Measurements from ENCODE around the gene ABCC11.

ABCC11 gene

GRCh38 chr16:48124266-48124665 lies 123.1 kb downstream of the ABCC11 start:
- Mint-ChIP-seq H3K36me3 (ENCODE audit: low read depth) (no peaks in the 10 kb centered on the region), H3K27ac (no peak overlapping the region), H3K9me3 (no peaks in the 10 kb centered on the region), H3K27me3 (peaks cover 23% of the 10 kb centered on the region), H3K4me3 (no peak overlapping the region), H3K4me1 (ENCODE audit: low read depth) (peaks cover 15% of the 10 kb centered on the region)

GRCh38 chr16:48123104-48123788 lies 124.1 kb downstream of the ABCC11 start:
- H3K36me3 Mint-ChIP-seq (ENCODE audit: low read depth): no peaks in the 10 kb centered on the region
- H3K27ac Mint-ChIP-seq: no peak overlapping the region
- H3K27me3 Mint-ChIP-seq: peaks cover 25% of the 10 kb centered on the region
- H3K9me3 Mint-ChIP-seq: no peaks in the 10 kb centered on the region
- H3K4me1 Mint-ChIP-seq (ENCODE audit: low read depth): peaks cover 15% of the 10 kb centered on the region
- no peak overlapping the region for H3K4me3 Mint-ChIP-seq

- Mint-ChIP-seq H3K27ac (no peak overlapping the region), H3K36me3 (ENCODE audit: low read depth) (no peaks in the 10 kb centered on the region), H3K4me3 (no peak overlapping the region), H3K9me3 (no peaks in the 10 kb centered on the region), H3K4me1 (ENCODE audit: low read depth) (peaks cover 15% of the 10 kb centered on the region), H3K27me3 (peaks cover 26% of the 10 kb centered on the region)
These were observed 126.1 kb downstream of the ABCC11 start for GRCh38 chr16:48121276-48121675.

- no peaks in the 10 kb centered on the region for H3K9me3 Mint-ChIP-seq
- H3K27ac Mint-ChIP-seq: no peak overlapping the region
- H3K4me3 Mint-ChIP-seq: no peak overlapping the region
- peaks cover 11% of the 10 kb centered on the region for H3K4me1 Mint-ChIP-seq (ENCODE audit: low read depth)
- H3K36me3 Mint-ChIP-seq (ENCODE audit: low read depth): no peaks in the 10 kb centered on the region
- H3K27me3 Mint-ChIP-seq: peaks cover 12% of the 10 kb centered on the region
These were observed 128.5 kb downstream of the ABCC11 start for GRCh38 chr16:48118841-48119240.

- Mint-ChIP-seq H3K4me3 (no peak overlapping the region), H3K27ac (no peak overlapping the region)
These were observed 129.9 kb downstream of the ABCC11 start for GRCh38 chr16:48117217-48118105.

More at GRCh38 chr16:48117217-48118105, 129.9 kb downstream of the ABCC11 start:
- Mint-ChIP-seq H3K27me3 (peaks cover 11% of the 10 kb centered on the region), H3K9me3 (no peaks in the 10 kb centered on the region), H3K36me3 (ENCODE audit: low read depth) (no peaks in the 10 kb centered on the region), H3K4me1 (ENCODE audit: low read depth) (no peaks in the 10 kb centered on the region)
